ENCODE measurements around the gene KIF7. TPM values are rescaled to one million over a fixed set of nuclear protein-coding genes. Genes with fewer than 3 reads are reported as not detected.

Gene KIF7
- total RNA-seq, 4 donors from 2014 or later = 10.8 to 23.6 (median 18.9) TPM

DNA sequence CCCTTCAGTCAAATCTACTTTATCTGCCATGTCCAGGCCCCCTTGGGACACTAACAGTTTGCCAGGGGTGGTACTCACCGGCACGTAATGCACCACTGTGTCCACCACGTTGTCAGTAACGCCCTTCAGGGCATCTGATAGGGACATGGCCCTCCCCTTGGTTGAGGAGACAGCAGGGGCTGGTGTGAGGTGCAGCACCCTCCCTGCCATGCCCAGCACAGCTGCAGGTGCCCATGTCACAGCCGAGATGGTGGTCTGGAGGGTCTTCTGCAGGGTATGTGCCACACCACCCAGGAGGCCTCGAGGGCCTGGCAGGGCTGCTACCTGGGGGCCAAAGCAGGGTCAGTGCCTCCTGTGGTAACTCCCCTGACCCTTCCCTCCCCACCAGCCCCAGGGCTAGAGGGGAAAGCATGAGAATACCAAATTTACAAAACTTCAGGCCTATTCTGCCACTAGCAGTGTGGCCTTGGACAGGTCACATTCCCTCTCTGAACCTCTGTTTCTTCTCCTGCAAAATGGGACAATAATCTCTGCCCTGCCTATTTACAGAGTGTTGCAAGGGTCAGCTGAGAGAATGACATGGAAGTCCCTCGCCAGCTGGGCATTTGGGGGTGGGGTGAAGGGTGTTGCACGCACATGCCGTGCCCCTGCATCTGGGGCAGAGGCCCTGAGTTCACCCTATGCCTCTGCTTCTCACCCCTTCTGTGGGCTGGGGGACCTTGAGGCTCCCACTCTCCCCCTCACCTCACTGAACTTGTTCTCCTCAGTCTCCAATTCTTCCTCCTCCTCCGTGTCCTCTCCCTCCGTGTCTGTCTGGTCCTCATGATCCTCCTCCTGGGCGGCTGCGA, 11.8 kb upstream of the KIF7 start:
- whole genome bisulfite sequencing = 92% methylated on average over 11 of the region's 13 CpGs
- Histone ChIP-seq H3K36me3 (no peaks in the 10 kb centered on the region), H3K27me3 (no peaks in the 10 kb centered on the region), H3K4me3 (no peak overlapping the region), H3K27ac (replicated peaks in 1 of 4) (peak overlapping the region in 3 of 4 donors; percentile 90 to 91 (median 91)), H3K4me1 (peaks cover 25 to 38% (median 26%) of the 10 kb centered on the region in 4 donors), H3K9me3 (no peaks in the 10 kb centered on the region)
- DNase-seq (ENCODE audit: extremely low spot score) = no peak
- intact Hi-C loops (cut with DNase I) = no loop called here
- no peak for TF ChIP-seq POLR2AphosphoS5 (IDR thresholded peaks at IDR 0.05)
- TF ChIP-seq EP300 (IDR thresholded peaks at IDR 0.05) = no peak
- TF ChIP-seq, protein P1, sequence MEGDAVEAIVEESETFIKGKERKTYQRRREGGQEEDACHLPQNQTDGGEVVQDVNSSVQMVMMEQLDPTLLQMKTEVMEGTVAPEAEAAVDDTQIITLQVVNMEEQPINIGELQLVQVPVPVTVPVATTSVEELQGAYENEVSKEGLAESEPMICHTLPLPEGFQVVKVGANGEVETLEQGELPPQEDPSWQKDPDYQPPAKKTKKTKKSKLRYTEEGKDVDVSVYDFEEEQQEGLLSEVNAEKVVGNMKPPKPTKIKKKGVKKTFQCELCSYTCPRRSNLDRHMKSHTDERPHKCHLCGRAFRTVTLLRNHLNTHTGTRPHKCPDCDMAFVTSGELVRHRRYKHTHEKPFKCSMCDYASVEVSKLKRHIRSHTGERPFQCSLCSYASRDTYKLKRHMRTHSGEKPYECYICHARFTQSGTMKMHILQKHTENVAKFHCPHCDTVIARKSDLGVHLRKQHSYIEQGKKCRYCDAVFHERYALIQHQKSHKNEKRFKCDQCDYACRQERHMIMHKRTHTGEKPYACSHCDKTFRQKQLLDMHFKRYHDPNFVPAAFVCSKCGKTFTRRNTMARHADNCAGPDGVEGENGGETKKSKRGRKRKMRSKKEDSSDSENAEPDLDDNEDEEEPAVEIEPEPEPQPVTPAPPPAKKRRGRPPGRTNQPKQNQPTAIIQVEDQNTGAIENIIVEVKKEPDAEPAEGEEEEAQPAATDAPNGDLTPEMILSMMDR (IDR thresholded peaks at IDR 0.05) = no peak
- TF ChIP-seq POLR2A (IDR thresholded peaks at IDR 0.05; ENCODE audit: low read depth) = no peak

DNA sequence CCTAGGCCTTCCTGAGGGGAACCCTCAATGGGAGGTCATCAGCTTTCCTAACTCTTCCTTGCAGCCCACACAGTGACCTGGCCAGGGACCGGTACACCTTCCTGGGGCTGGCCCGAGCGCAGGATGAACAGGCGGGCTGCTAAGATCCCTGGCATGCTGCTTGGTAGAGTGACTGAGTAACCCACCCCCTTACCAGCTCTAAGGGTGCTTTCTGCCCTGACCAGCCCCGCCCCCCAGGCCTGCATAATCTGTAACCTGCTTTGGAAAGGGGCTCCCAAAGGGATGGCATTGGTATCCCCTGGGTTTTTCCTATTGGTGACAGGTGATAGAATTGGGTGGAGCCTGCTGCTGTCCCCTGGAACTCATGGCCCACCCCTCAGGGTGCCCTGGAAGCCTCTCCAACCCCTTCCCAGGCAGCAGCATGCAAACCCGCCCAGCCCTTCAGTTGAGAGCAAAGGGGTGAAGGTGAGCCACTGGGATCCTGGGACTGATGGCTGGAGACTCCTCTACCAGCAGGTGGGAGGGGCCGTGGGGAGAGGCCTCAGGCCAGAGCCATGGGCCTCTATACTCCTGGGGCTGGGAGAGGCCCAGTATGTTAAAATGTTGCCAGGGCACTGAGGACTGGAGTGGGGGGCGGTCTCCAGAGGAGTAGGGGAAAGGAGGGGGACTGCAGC, 11.1 kb upstream of the KIF7 start:
- intact Hi-C loops (cut with DNase I) = no loop called here
- H3K27me3 ChIP-seq = no peaks in the 10 kb centered on the region
- H3K4me3 ChIP-seq = peak overlapping the region; percentile 54 to 62 (median 56)
- no peaks in the 10 kb centered on the region for H3K36me3 ChIP-seq
- DNase-seq (ENCODE audit: extremely low spot score) = no peak
- no peaks in the 10 kb centered on the region for H3K9me3 ChIP-seq
- H3K27ac ChIP-seq (replicated peaks in 1 of 4) = peak overlapping the region; percentile 88 to 91 (median 90)
- TF ChIP-seq POLR2AphosphoS5 (IDR thresholded peaks at IDR 0.05) (no peak), EP300 (IDR thresholded peaks at IDR 0.05) (no peak), POLR2A (IDR thresholded peaks at IDR 0.05; ENCODE audit: low read depth) (no peak)
- TF ChIP-seq, protein P1 (IDR thresholded peaks at IDR 0.05) = no peak
- peaks cover 22 to 31% (median 23%) of the 10 kb centered on the region in 4 donors for H3K4me1 ChIP-seq
- 94% methylated on average over 6 of the region's 8 CpGs for WGBS

DNA sequence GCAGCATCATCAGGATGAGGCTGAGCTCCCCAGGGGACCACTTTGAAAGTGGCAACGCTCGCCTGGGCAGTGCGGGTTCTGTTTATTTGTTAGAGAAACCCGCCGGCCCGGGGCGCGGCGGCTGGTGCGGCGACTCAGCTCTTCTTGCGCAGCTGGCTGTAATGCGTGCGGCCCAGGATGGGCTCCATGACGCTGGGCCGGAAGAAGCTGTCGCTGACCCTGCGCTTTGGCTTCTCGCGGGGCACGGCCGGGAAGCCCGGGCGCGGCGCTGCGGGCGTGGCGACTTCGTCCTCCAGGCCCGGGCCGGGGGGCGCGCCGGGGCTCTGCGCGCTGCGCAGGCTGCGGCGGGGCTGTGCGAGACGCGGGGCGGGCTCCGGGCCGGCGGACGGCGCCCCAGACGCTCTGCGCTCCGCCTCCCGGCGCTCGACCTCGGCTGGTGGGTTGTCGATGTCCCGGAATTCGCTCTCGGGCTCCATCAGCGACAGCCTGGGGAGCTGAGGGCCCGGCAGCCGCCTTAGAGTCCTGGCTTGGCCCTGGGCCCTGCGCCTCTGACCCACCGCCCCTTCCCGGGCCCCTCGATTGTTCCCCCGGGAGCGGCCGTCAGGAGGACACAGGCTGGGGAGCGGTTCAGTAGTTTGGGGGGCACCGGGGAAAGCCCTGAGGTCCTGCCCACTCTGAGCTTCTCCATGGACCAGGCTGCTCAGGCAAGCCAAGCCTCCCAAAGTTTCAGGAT, 10.3 kb upstream of the KIF7 start:
- DNase-seq (ENCODE audit: extremely low spot score) = no peak
- TF ChIP-seq, protein P1 (IDR thresholded peaks at IDR 0.05) = no peak
- TF ChIP-seq POLR2A (IDR thresholded peaks at IDR 0.05; ENCODE audit: low read depth) (no peak), EP300 (IDR thresholded peaks at IDR 0.05) (no peak), POLR2AphosphoS5 (IDR thresholded peaks at IDR 0.05) (peak; percentile 29 to 51)
- WGBS = 1% methylated on average over 18 of the region's 72 CpGs

DNA sequence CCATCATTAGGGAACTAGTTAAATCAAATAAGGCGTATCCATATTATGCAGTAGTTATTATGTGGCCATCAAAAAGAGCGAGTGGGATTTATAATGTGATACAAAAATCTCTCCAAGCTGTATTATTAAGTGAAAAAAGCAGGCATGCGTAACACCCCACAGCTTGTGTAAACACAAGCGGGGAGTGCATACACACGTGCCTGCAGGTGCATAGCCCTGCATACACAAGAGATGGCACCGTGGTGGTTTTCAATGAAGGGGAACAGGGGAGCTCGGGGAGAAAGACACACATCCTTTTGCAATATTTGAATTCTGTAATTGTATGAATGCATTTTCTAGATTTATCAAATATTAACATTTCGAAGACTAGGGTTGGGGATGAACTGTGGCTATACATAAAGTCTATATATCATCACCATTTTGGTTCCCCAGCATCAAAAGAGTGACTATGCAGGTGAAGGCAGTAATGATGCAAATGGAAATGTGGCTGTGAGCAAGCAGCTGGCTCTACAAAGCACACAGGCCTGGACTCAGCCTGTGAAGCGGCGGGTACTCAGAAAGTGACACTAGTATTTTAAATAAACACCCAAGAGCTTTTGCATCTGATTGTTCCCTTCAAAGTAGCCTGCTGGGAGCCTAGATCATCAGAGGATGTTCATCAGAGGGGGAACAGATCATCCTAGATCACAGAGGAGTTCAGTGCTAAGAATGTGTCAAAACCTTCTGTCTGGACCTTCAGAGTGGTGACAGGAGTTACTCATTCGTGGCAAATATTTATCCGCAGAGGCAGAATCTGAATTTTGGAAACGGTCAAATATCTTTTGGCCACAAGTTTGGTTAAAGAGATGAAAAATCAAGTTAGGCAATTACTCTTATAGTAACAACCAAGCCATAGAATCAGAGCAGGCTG, 9.4 kb upstream of the KIF7 start:
- Histone ChIP-seq H3K4me1 (peaks cover 22 to 31% (median 23%) of the 10 kb centered on the region in 4 donors), H3K27ac (replicated peaks in 1 of 4) (peak overlapping the region; percentile 88 to 91 (median 90)), H3K4me3 (peak overlapping the region; percentile 54 to 62 (median 56)), H3K36me3 (no peaks in the 10 kb centered on the region), H3K9me3 (no peaks in the 10 kb centered on the region), H3K27me3 (no peaks in the 10 kb centered on the region)
- no peak for DNase-seq (ENCODE audit: extremely low spot score)
- WGBS = 82% methylated on average over 13 of the region's 13 CpGs
- intact Hi-C loops (cut with DNase I) = no loop called here
- TF ChIP-seq, protein P1 (IDR thresholded peaks at IDR 0.05) = no peak
- TF ChIP-seq POLR2AphosphoS5 (IDR thresholded peaks at IDR 0.05) = no peak
- no peak for TF ChIP-seq EP300 (IDR thresholded peaks at IDR 0.05)
- TF ChIP-seq POLR2A (IDR thresholded peaks at IDR 0.05; ENCODE audit: low read depth) = no peak

More for the DNA sequence above, 10.3 kb upstream of the KIF7 start:
- H3K36me3 ChIP-seq = no peaks in the 10 kb centered on the region
- H3K27ac ChIP-seq (replicated peaks in 1 of 4) = peak overlapping the region; percentile 88 to 91 (median 90)
- H3K9me3 ChIP-seq = no peaks in the 10 kb centered on the region
- peaks cover 22 to 31% (median 23%) of the 10 kb centered on the region in 4 donors for H3K4me1 ChIP-seq
- no peaks in the 10 kb centered on the region for H3K27me3 ChIP-seq
- H3K4me3 ChIP-seq = peak overlapping the region; percentile 54 to 62 (median 56)
- intact Hi-C loops (cut with DNase I) = no loop called here

Measured in esophagus muscularis mucosa (tissue), 4 donors.